Measurements from ENCODE around the gene ALDH8A1. TPM values are rescaled to one million over a fixed set of nuclear protein-coding genes. Genes with fewer than 3 reads are reported as not detected.

Gene ALDH8A1, protein sequence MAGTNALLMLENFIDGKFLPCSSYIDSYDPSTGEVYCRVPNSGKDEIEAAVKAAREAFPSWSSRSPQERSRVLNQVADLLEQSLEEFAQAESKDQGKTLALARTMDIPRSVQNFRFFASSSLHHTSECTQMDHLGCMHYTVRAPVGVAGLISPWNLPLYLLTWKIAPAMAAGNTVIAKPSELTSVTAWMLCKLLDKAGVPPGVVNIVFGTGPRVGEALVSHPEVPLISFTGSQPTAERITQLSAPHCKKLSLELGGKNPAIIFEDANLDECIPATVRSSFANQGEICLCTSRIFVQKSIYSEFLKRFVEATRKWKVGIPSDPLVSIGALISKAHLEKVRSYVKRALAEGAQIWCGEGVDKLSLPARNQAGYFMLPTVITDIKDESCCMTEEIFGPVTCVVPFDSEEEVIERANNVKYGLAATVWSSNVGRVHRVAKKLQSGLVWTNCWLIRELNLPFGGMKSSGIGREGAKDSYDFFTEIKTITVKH
- total RNA-seq = 1.1 TPM
- long read RNA-seq = 0 reads

DNA sequence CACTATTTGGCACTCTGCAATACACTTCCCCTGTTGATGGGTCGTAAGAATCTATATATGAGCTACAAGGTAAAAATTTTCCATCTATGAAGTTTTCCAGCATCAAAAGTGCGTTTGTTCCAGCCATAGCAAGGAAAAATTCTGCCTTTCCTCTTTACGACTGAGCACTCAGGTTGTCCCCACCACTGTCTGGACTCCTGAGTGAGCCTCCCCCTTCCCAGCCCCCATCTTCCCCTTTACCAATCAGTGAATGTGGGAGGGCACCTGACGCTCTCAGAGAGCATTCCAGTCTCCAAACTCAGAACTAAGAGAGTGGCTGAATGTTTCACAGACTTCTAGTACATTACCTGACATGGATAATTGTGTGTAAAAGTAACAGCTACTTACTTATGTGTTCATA is at the start of gene ALDH8A1:
Gene ALDH8A1 (minus strand): TSS at position 175 of the 400 bp plus-strand sequence. CDS start 48 bp downstream, at position 127.
- no peak for DNase-seq (ENCODE audit: low spot score)

DNA sequence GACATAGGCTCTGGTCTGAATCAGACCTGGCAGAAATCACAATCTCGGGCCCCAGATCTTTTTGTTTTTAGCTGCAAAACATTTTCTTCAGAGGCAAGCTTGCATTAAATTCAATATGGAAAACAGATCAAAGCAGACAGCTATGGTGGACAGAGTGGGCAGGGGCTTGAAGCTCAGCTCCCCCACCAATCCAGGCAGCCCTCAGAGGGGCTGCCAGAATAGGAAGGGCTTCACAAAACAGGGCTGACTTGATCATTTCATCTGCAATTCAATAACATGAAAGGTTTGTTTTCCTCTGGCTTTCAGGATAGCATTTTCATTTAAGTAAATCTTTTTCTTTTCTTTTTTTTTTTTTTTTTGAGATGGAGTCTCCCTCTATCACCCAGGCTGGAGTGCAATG is 49.2 kb upstream of the ALDH8A1 start:
- no peak for DNase-seq (ENCODE audit: low spot score)

DNA sequence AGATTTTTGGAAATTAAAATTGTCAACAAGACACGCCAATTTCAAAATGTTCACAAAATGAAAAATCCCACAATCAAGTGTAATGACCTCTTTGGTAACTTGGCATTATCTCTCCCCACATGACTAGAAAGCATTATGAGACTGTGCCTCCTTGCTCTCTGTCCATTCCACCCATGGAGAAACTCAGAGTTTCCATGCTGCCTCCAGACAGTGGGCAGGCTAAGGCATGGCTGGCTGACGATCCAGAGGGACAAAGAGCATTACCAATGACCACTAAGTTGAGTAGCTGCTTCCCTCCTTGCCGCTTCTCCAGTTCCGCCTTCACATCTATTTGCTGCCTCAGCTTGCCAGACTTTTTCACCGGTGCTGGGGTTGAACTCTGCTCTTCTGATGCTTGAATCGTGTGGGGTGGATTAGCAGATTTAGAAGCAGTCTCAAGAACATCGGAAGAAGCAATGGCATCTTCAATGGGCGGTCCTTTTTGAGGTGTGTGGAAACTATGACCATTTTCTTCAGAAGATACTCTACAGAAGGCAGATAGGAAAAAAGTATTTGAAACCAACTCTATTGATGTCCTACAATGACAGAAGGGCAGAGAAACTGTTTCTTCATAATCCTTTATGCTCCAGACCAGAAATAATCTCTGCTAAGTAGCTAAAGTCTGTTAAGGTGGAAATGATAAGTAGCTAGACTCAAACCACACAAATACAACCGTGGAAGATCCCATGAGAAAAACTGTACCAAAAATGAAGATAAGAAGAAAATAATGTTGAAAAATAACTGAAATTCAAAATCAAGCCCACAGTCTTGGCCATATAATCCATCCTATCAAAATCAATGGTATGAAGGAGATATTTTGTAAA is 47.5 kb upstream of the ALDH8A1 start:
- no peak for DNase-seq (ENCODE audit: low spot score)

DNA sequence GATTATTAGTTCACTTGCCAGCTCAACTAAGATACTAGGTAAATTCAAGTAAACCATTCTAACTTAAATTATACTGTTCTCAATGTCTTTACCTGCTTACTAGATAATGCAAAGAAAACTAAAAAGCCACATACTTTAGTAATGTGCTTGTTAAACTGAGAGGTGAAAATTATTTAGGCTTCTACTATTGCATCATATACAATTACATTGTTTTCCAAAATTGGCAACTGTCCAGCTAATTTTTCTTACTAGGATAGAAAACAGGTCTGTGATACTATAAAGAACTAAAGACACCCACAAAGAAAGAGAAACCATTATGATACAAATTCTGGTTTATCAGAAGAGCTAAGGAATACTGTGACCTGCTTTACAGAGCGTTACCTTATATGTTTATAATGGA is 45.6 kb upstream of the ALDH8A1 start:
- no peak for DNase-seq (ENCODE audit: low spot score)

DNA sequence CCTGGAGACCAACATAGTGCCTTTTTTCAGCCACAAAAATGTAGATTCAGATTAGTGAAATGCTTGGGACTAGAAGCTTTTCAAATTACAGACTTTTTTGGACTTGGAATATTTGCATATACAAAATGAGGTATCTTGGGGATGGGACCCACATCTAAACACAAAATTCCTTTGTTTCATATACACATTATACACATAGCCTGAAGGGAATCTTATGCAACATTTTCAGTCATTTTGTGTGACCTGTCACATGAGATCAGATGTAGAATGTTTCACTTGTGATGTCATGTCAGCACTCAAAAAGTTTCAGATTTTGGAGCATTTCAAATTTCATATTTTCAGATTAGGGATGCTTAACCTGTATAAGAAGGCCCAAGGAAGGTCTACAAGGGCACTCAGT is 44.5 kb upstream of the ALDH8A1 start:
- no peak for DNase-seq (ENCODE audit: low spot score)

DNA sequence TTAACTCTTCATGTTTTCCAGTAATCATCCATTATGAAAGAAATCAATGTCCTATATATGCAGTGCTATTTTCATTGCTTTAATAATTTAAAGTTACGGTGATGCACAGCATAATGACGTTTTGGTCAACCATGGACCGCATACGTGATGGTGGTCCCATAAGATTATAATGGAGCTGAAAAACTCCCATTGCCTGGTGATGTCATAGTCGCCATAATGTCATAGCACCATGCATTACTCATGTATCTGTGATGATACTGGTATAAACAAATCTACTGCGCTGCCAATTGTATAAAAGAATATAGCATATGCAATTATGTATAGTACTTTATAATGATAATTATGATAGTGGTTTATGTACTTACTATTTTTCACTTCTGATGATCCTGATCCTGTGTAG is 42.3 kb upstream of the ALDH8A1 start:
- no peak for DNase-seq (ENCODE audit: low spot score)

DNA sequence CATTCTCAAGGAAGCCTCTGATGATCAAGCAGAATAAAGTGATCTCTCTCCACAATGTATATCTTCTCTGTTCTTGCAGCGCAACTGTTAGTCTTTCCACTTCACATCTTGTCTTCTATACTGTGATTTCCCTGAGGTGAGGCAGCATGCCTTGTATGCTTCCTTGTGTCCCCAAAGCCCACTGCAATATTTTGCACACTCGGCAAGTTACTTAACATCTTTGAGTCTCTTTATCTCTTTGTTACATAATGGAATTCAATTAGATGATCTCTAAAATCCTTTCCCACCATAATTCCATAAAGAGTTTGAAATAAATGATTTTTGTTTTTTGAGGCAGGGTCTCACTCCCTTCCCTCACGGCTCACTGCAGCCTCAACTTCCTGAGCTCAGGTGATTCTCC is 40.4 kb upstream of the ALDH8A1 start:
- DNase-seq (ENCODE audit: low spot score) = no peak

DNA sequence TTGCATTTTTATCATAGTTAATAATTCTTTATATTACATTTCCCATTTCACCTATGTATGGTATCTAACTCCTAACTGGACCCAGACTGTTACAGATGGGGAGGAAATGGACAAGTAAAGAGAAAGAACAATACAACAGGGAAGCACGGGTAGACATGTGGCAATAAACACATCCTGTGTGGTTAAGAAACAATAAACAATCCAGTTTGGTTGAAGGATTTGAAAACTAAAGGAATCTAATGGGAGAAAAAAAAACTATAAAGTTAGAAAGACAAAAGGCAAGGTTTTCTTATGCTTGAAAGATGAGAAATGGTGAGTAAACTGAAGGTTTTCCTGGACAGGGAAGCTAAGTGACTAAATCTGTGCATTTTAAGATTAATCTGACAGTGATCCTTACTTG is 34.9 kb upstream of the ALDH8A1 start:
- no peak for DNase-seq (ENCODE audit: low spot score)

DNA sequence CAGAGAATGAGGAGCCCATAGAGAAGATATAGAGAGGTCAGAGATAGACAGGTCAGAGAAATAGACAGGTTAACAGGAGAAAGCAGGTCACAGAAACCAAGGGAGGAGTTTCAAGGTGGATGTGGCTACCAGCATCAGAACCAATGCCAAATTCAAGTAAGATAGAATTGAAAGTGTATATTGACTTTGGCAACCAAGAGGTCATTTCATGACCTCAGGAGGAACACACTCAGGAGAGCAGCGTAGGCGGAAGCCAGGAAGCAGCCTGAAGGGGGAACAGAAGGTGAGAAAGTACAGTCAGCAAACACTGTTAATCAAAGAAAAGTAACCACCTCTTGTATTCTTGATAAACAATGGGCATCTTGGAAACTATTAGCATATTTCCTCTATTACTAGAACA is 33.9 kb upstream of the ALDH8A1 start:
- DNase-seq (ENCODE audit: low spot score) = no peak

DNA sequence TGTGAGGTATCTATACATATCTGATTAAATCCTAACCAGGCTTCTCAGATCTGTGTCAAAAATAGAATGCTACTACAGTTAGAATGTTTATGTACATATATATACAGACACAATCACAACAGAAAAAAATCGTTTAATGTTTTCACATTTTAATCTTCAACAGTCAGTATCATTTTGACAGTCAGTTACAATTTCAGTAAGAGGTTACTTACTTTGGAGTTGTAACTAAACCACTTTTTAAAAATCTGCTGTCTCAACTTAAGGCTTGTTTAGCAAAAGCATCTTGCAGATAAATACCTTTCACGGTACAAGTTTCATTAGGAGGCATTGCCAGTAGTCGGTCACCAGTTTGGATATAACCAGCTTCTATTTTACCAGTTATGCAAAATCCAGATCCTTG is 32.3 kb upstream of the ALDH8A1 start:
- no peak for DNase-seq (ENCODE audit: low spot score)

DNA sequence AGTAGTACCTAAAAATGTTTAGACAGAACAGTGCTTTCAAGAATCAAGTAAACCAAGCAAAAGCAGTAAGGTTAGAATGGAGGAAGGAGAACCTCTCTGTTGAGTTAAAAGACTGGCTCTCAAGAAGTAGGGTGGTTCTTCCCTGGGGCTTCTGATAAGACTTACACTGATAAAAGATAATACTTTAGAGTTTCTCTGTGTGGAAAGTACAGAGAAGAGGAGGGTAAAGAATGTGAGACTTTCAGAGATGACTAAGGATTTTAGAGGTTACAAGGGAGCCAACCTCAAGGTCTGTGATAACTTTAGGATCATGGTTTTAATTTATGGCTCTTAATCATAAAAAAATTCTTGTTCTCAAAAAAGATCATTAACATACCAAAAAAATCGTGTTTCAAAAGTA is 30.9 kb upstream of the ALDH8A1 start:
- no peak for DNase-seq (ENCODE audit: low spot score)

DNA sequence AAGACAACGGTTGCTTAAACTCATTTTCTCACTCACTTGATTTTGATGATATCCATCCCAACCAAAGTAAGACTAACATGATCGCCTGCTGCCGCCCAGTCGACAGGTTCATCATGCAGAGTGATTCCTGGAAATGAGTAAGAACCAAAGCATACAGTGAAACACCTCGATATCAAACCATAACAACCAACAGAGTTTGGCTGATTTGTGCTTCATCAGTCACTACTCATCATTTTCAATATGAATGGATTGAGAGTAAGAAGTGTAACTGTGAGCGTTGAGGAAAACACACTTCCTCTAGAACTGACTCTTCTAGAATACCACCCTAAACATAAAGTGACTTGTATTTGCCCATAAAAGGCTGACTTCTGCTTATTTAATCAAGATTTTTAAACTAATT is 29.2 kb upstream of the ALDH8A1 start:
- DNase-seq (ENCODE audit: low spot score) = no peak

DNA sequence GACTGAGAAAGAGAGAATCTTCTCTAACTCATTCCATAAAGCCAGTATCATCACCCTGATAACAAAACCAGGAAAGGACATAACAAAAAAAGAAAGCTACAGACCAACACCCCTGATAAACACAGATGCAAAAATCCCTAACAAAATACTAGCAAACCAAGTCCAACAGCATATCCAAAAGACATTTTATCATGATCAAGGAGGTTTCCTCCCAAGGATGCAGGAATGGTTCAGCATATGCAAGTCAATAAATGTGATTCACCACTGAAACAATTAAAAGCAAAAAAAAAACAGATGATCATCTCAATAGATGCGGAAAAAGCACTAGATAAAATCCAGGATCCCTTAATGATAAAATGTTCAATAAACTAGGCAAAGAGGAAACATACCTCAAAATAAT is 24.5 kb upstream of the ALDH8A1 start:
- DNase-seq (ENCODE audit: low spot score) = no peak

DNA sequence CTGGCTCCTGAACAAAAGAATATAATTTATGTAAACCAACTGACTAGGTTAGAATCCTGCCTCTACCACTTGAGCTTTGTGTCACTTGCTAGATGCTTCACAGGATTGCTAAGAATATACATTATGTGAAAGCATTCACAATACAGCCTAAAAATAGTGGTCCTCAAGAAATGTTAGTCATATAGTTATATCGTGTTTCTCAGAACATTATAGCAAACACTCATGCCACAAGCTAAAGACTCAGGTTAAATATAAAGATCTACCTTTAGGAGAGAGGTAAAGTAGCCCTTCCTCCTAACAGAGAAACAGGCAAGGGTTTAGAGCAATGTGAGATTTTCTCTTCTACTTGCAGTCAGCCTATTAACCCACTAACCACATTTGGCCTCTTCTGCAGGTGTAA is 17.8 kb upstream of the ALDH8A1 start:
- DNase-seq (ENCODE audit: low spot score) = no peak

DNA sequence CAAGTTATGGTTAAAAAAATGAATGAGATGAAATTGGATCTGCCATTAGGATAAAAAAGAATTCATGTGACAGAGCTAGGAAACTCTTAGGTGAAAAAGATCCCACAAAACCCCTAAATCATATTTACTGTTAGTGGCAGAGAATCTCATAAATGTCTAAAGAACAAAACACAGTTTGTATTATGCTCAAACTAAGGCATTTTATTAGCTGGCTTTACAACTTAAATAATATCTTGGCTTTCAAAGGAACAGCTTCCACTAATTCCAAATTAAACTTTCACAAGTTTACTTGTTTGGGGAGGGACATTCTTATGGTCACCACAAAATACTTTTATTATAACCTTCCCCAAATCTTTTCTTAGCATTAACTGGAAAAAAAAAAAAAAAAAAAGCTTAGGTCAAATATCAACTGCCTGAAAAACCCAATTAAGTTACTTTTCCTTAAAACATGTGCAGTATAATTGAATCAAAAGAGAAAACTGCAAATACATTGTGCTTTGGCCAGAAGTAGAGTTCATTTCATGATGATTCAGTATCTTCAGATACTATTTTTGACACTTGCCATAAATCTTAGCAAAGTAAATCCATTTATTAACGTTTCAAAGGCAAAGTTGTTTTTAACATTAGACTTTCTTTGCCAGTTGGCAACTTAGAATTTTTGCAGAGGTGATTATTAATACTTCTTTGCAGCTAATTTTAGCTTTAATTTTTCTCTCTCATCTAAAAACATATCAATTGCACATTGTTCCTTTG is 14.7 kb upstream of the ALDH8A1 start:
- DNase-seq (ENCODE audit: low spot score) = no peak

DNA sequence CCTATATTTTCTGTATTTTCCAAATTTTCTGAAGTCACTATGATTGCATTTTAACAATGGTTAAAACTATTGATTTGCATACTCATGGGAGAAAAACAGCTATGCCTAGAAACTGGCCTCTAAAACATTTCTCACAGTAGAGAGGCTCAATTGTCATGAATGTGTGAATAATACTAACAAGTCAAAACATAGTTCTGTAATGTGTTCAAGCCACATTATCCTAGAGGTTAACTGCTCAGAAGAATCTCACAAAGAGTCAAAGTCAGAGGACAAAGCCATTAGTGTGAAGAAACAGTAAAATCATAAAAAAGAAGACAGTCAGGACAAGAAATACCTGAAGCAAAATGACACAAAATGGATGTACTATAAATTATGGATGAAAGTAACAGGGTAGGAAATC is 12.5 kb upstream of the ALDH8A1 start:
- no peak for DNase-seq (ENCODE audit: low spot score)

DNA sequence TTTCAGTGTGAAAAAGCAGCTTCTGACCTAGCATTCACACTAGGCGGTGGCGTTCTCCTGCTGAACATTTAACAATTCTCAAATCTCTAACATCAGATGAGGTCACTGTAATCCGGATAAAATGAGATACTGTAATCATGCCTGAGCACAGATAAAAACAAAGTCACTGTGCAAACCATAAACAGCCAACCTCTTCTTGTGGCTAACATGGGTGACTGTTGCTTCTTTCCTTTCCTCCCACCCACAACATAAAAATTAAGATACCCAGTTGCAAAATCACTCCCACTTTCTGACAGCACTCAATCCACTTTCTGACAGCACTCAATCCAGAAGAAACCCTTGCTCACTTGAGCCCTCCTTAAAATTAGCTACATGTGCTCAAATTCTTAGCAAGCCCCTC is 11.5 kb upstream of the ALDH8A1 start:
- DNase-seq (ENCODE audit: low spot score) = no peak

DNA sequence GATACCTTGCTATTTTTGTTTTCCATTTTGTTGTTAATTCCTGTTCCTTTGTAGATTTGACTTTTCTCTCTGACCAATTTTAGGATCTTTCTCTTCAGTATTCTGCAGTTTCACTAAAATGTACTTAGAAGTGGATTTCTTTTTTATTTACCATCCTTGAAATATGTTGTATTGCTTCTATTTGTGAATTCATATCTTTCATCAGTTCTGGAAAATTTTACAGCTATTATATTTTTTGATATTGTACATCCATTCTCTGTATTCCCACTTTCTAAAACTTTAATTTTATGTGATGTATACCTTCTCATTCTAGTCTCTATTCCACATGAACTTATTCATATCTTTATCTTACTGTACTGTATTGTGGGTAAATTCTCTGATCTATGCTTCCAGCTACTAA is 9.7 kb upstream of the ALDH8A1 start:
- DNase-seq (ENCODE audit: low spot score) = no peak

DNA sequence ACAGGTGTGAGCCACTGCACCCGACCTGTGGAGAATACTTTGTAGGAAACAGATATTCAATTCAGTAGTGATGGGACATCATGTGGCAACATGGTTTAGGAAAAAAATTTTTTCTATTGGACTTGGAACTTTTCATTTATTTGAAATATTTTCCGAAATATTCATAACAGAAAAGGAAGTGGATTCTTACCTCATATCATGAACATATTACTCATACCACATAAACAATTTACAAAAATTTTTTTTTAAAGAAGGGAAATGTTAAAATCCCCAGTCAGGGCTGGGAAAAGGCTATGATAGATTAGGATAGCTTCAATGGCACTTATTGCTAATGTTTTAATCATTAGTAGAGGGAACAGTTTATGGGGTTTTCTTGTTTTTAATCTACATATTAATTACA is 6.8 kb upstream of the ALDH8A1 start:
- DNase-seq (ENCODE audit: low spot score) = no peak

DNA sequence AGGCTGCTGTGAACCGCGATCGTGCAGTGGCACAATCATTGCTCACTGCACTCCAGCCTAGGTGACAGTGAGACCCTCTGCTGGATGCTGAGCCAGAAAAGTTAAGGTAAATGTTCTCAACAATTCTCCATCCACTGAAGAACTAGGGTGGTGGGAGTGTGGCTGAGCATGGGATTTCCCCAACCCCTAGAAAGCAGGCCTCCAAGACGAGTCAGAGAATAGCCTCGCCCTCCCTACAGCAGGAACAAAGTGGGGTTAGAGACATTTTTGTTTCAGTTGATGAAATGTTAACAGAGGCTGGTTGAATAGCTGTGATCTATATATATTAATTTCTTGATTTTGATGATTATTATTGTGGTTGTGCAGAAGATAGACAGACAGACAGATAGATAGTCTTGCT is 6.1 kb upstream of the ALDH8A1 start:
- DNase-seq (ENCODE audit: low spot score) = no peak

DNA sequence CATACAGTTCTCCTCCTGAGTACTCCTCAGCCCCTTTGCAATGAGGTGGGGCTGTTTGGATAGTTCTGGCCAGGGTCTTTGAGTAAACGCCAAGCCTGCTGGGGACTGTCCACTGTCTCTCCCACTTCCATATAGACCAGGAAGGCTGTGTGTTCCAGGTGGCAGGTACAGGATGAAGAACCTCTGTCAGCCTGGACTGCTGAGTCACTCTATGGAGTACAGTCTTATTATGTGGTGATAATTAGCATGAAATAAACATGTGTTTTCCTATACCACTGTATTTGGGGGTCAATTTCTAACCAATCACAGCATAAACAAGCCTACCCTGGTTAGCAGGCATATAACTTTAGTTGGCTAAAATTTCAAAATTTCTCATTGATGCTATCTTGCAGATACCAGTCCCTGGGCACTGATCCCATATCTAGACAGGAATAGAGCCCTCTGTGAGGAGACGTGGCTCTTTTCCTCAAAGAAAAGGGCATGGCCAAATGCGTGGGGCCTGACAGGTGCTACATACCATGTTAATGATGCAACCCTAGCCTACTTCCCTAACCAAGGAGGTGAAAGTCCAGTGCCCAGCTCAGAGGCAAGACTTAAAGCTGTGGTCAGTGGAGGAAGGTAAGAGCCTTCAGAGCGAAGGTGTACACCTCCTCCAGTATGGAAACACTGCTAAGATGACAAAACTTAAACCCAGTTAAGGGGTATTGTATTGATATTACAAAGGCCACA is 4.5 kb upstream of the ALDH8A1 start:
- no peak for DNase-seq (ENCODE audit: low spot score)
